HG03575 (cell line): ENCODE measurements around the gene AMIGO3.

ENCODE experiments used
- ATAC-seq: cut with Tn5 transposase; IDR thresholded peaks from one replicate; pipeline ENCODE4 v1.9.1; 2021; ENCODE audit not compliant: unreplicated experiment, insufficient number of reproducible peaks, low FRiP score; ENCODE audit errors: extremely low read depth

Gene AMIGO3

GRCh38 chr3:49714728-49715550 lies 4.5 kb downstream of the AMIGO3 start:
- no peak for ATAC-seq

GRCh38 chr3:49713336-49714105 lies 6.0 kb downstream of the AMIGO3 start:
- ATAC-seq: no peak

GRCh38 chr3:49712631-49713317 lies 6.7 kb downstream of the AMIGO3 start:
- no peak for ATAC-seq

- ATAC-seq: no peak
Measured at GRCh38 chr3:49712166-49712565, 7.3 kb downstream of the AMIGO3 start.

- no peak for ATAC-seq
Measured at GRCh38 chr3:49711489-49711888, 8.0 kb downstream of the AMIGO3 start.

GRCh38 chr3:49709852-49710251 lies 9.6 kb downstream of the AMIGO3 start:
- ATAC-seq: no peak

- ATAC-seq: no peak
Measured at GRCh38 chr3:49707113-49707480, 12.4 kb downstream of the AMIGO3 start.

GRCh38 chr3:49706456-49707112 lies 12.9 kb downstream of the AMIGO3 start:
- no peak for ATAC-seq

- ATAC-seq: no peak
Measured at GRCh38 chr3:49705390-49705960, 14.0 kb downstream of the AMIGO3 start.

- ATAC-seq: no peak
Measured at GRCh38 chr3:49704629-49705028, 14.9 kb downstream of the AMIGO3 start.

GRCh38 chr3:49703956-49704355 lies 15.5 kb downstream of the AMIGO3 start:
- ATAC-seq: no peak

GRCh38 chr3:49703443-49703927 lies 16.0 kb downstream of the AMIGO3 start:
- no peak for ATAC-seq

GRCh38 chr3:49702672-49703071 lies 16.8 kb downstream of the AMIGO3 start:
- no peak for ATAC-seq

GRCh38 chr3:49701388-49702077 lies 18.0 kb downstream of the AMIGO3 start:
- ATAC-seq: no peak

- no peak for ATAC-seq
Measured at GRCh38 chr3:49700453-49701128, 18.9 kb downstream of the AMIGO3 start.

GRCh38 chr3:49700014-49700413 lies 19.5 kb downstream of the AMIGO3 start:
- no peak for ATAC-seq

- no peak for ATAC-seq
Measured at GRCh38 chr3:49699281-49699979, 20.1 kb downstream of the AMIGO3 start.
